WTC11 (cell line): ENCODE measurements around the gene ZBTB16.

Experiments used
- CBFB ChIP-seq: sonication (generic); formaldehyde crosslinking; IDR thresholded peaks from 2 replicates; pipeline ENCODE4 v1.8.1; 2022; ENCODE audit warnings: mild to moderate bottlenecking, low read depth, missing genetic modification reagents
- CREB1 ChIP-seq: sonication (generic); formaldehyde crosslinking; IDR thresholded peaks from 2 replicates; pipeline ENCODE4 v1.8.0; 2023; ENCODE audit warnings: mild to moderate bottlenecking, missing genetic modification reagents
- CTCF ChIP-seq: fragments of 200-600 bp; IDR thresholded peaks from 2 replicates; pipeline ENCODE4 v1.8.0; 2022; ENCODE audit warnings: antibody characterized with exemption
- E2F4 ChIP-seq: sonication (generic); formaldehyde crosslinking; IDR thresholded peaks from 2 replicates; pipeline ENCODE4 v1.8.1; 2022; ENCODE audit warnings: low read depth, mild to moderate bottlenecking, moderate library complexity, missing genetic modification reagents, borderline replicate concordance
- E2F5 ChIP-seq: sonication (generic); formaldehyde crosslinking; IDR thresholded peaks from 2 replicates; pipeline ENCODE4 v1.8.1; 2022; ENCODE audit warnings: mild to moderate bottlenecking, moderate library complexity, missing genetic modification reagents
- FOXP1 ChIP-seq: sonication (generic); formaldehyde crosslinking; IDR thresholded peaks from 2 replicates; pipeline ENCODE4 v1.8.0; 2022; ENCODE audit warnings: missing genetic modification reagents, mild to moderate bottlenecking, moderate library complexity, borderline replicate concordance
- GABPB1 ChIP-seq: sonication (generic); formaldehyde crosslinking; IDR thresholded peaks from 2 replicates; pipeline ENCODE4 v1.8.1; 2023; ENCODE audit warnings: mild to moderate bottlenecking, missing genetic modification reagents
- JUN ChIP-seq: sonication (generic); formaldehyde crosslinking; IDR thresholded peaks from 2 replicates; pipeline ENCODE4 v1.8.0; 2023; ENCODE audit warnings: mild to moderate bottlenecking, missing genetic modification reagents
- NR1H2 ChIP-seq: sonication (generic); formaldehyde crosslinking; IDR thresholded peaks from 2 replicates; pipeline ENCODE4 v1.9.0; 2021; ENCODE audit warnings: mild to moderate bottlenecking, moderate library complexity, missing genetic modification reagents
- USF2 ChIP-seq: sonication (generic); formaldehyde crosslinking; IDR thresholded peaks from 2 replicates; pipeline ENCODE4 v1.8.1; 2023; ENCODE audit warnings: mild to moderate bottlenecking, missing genetic modification reagents, moderate library complexity
- ZNF232 ChIP-seq: sonication (generic); formaldehyde crosslinking; IDR thresholded peaks from 2 replicates; pipeline ENCODE4 v1.8.0; 2022; ENCODE audit warnings: mild to moderate bottlenecking, missing genetic modification reagents
- TF ChIP-seq, protein P1 (sequence below): sonication (generic); formaldehyde crosslinking; IDR thresholded peaks from 2 replicates; pipeline ENCODE4 v1.8.0; 2022; ENCODE audit warnings: mild to moderate bottlenecking, missing genetic modification reagents

- TF ChIP-seq E2F5: no peak
- no peak for TF ChIP-seq GABPB1 (CRISPR knock-in tag)
- TF ChIP-seq, protein P1, sequence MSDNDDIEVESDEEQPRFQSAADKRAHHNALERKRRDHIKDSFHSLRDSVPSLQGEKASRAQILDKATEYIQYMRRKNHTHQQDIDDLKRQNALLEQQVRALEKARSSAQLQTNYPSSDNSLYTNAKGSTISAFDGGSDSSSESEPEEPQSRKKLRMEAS: no peak
- TF ChIP-seq ZNF232 (CRISPR knock-in tag): no peak
- TF ChIP-seq NR1H2: no peak
- no peak for TF ChIP-seq E2F4 (CRISPR knock-in tag)
- TF ChIP-seq FOXP1: no peak
- no peak for TF ChIP-seq USF2
- TF ChIP-seq CTCF: no peak
- TF ChIP-seq JUN (CRISPR knock-in tag): no peak
- TF ChIP-seq CBFB (CRISPR knock-in tag): no peak
- no peak for TF ChIP-seq CREB1 (CRISPR knock-in tag)
These were observed 7.4 kb upstream of the ZBTB16 start for GRCh38 chr11:114052160-114052559.
